KMS-11 (cell line): ENCODE measurements around the gene SLC43A3.

ENCODE experiments used
- H2AFZ ChIP-seq: fragments of 200-600 bp; sonication (generic); 2 replicates; pipeline ENCODE4 v1.6.1; 2016; ENCODE audit warnings: antibody characterized with exemption, mixed run types, low read depth
- H3K27ac ChIP-seq: fragments of 200-600 bp; sonication (generic); 2 replicates; pipeline ENCODE4 v1.6.1; 2016; ENCODE audit warnings: mild to moderate bottlenecking, mixed run types
- H3K27me3 ChIP-seq: fragments of 200-600 bp; sonication (generic); 2 replicates; pipeline ENCODE4 v1.6.1; 2017; ENCODE audit warnings: mild to moderate bottlenecking, low read depth, mixed run types, moderate library complexity; ENCODE audit not compliant: insufficient read depth
- H3K36me3 ChIP-seq: fragments of 200-600 bp; sonication (generic); 2 replicates; pipeline ENCODE4 v1.6.1; 2017; ENCODE audit warnings: mild to moderate bottlenecking, mixed run types; ENCODE audit not compliant: insufficient read depth
- H3K4me1 ChIP-seq: fragments of 200-600 bp; sonication (generic); 2 replicates; pipeline ENCODE4 v1.6.1; 2016; ENCODE audit warnings: mild to moderate bottlenecking, low read depth, mixed run types; ENCODE audit not compliant: poor library complexity, severe bottlenecking
- H3K4me2 ChIP-seq: fragments of 200-600 bp; sonication (generic); 2 replicates; pipeline ENCODE4 v1.7.0; 2016; ENCODE audit warnings: mild to moderate bottlenecking, mixed run types
- H3K4me3 ChIP-seq: fragments of 200-600 bp; sonication (generic); IDR thresholded peaks from 2 replicates; pipeline ENCODE4 v1.6.1; 2017; ENCODE audit warnings: low read depth, low read length, mixed read lengths; ENCODE audit not compliant: insufficient read depth
- H3K79me2 ChIP-seq: fragments of 200-600 bp; sonication (generic); 2 replicates; pipeline ENCODE4 v1.6.1; 2016; ENCODE audit warnings: low read depth, mixed run types; ENCODE audit not compliant: insufficient read depth
- H3K9ac ChIP-seq: fragments of 200-600 bp; sonication (generic); 2 replicates; pipeline ENCODE4 v1.6.1; 2016; ENCODE audit warnings: mild to moderate bottlenecking, mixed run types
- H4K20me1 ChIP-seq: fragments of 200-600 bp; sonication (generic); 2 replicates; pipeline ENCODE4 v1.6.1; 2016; ENCODE audit warnings: mild to moderate bottlenecking, mixed run types; ENCODE audit not compliant: insufficient read depth
- TF ChIP-seq, protein P1 (sequence below): fragments of 200-600 bp; sonication (generic); conservative IDR thresholded peaks from 2 replicates; pipeline ENCODE4 v1.6.1; 2017; ENCODE audit warnings: low read depth, mild to moderate bottlenecking, antibody characterized with exemption, low read length, moderate library complexity, mixed read lengths

SLC43A3 gene

DNA sequence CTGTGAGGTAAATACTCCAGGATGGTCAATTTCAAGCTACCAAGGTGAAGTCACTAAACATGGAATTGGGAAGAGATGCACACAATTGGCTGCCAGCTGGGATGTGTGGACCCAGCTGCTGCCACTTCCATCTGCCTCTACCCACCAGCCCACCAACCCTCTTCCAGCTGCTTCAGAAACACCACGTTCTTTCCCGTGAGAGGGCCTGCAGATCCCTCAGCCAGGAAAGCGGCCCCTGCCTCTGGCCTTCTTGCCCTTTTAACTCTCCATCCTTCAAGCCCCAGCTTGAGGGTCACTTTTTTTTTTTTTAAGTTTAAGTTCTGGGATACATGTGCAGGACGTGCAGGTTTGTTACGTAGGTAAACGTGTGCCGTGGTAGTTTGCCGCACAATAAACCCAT lies 65.9 kb downstream of the SLC43A3 start:
- H3K27ac ChIP-seq: no peak overlapping the region
- no peak overlapping the region for H3K9ac ChIP-seq
- no peaks in the 10 kb centered on the region for H4K20me1 ChIP-seq
- H3K4me1 ChIP-seq: no peaks in the 10 kb centered on the region
- no peak overlapping the region for H3K4me2 ChIP-seq
- H3K4me3 ChIP-seq: no peak overlapping the region
- H3K79me2 ChIP-seq: no peaks in the 10 kb centered on the region
- no peaks in the 10 kb centered on the region for H3K27me3 ChIP-seq
- H2AFZ ChIP-seq: no peak overlapping the region
- TF ChIP-seq, protein P1, sequence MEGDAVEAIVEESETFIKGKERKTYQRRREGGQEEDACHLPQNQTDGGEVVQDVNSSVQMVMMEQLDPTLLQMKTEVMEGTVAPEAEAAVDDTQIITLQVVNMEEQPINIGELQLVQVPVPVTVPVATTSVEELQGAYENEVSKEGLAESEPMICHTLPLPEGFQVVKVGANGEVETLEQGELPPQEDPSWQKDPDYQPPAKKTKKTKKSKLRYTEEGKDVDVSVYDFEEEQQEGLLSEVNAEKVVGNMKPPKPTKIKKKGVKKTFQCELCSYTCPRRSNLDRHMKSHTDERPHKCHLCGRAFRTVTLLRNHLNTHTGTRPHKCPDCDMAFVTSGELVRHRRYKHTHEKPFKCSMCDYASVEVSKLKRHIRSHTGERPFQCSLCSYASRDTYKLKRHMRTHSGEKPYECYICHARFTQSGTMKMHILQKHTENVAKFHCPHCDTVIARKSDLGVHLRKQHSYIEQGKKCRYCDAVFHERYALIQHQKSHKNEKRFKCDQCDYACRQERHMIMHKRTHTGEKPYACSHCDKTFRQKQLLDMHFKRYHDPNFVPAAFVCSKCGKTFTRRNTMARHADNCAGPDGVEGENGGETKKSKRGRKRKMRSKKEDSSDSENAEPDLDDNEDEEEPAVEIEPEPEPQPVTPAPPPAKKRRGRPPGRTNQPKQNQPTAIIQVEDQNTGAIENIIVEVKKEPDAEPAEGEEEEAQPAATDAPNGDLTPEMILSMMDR: no peak
- H3K36me3 ChIP-seq: no peaks in the 10 kb centered on the region

DNA sequence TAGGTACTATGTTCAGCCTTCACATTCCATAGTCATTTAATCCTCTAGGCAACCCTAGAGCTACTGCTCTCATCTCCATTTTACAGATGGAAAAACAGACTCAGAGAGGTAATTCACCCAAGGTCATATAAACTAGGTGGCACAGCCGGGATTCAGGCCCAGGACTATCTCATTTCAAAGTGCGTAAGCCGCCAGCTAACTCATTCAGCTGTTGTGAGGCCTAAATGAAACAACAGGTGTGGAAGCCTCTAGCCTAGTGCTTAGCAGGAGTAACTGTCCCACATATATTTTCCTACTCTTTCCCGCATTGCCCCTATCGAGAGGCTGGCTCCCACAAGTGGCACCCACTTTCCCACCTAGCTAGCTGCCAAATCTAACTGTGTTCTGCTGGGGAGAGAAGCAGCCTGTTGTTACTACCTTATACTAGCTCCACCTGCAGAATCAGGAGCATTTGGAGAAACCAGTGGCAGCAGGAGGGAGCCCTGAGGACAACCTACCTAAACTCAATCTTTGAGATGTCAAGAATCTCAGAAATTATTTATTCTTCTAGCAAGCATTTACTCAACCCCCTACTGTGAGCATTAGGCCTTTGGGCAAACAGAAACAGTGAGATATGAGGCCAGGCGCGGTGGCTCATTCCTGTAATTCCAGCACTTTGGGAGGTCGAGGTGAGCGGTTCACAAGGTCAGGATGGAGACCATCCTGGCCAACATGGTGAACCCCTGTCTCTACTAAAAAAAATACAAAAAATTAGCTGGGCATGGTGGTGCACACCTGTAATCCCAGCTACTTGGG lies 66.8 kb downstream of the SLC43A3 start:
- no peaks in the 10 kb centered on the region for H3K79me2 ChIP-seq
- no peak overlapping the region for H3K4me3 ChIP-seq
- H3K27me3 ChIP-seq: no peaks in the 10 kb centered on the region
- no peak overlapping the region for H3K27ac ChIP-seq
- no peaks in the 10 kb centered on the region for H4K20me1 ChIP-seq
- H2AFZ ChIP-seq: no peak overlapping the region
- H3K4me1 ChIP-seq: no peaks in the 10 kb centered on the region
- no peak overlapping the region for H3K4me2 ChIP-seq
- TF ChIP-seq, protein P1: no peak
- no peak overlapping the region for H3K9ac ChIP-seq
- H3K36me3 ChIP-seq: no peaks in the 10 kb centered on the region

GRCh38 chr11:57359396-57359795 lies 67.5 kb downstream of the SLC43A3 start:
- Histone ChIP-seq H3K27me3 (no peaks in the 10 kb centered on the region), H3K4me2 (no peak overlapping the region), H3K4me1 (no peaks in the 10 kb centered on the region), H3K9ac (no peak overlapping the region), H3K27ac (no peak overlapping the region), H2AFZ (no peak overlapping the region), H4K20me1 (no peaks in the 10 kb centered on the region), H3K4me3 (no peak overlapping the region), H3K36me3 (no peaks in the 10 kb centered on the region), H3K79me2 (no peaks in the 10 kb centered on the region)
- TF ChIP-seq, protein P1: no peak

DNA sequence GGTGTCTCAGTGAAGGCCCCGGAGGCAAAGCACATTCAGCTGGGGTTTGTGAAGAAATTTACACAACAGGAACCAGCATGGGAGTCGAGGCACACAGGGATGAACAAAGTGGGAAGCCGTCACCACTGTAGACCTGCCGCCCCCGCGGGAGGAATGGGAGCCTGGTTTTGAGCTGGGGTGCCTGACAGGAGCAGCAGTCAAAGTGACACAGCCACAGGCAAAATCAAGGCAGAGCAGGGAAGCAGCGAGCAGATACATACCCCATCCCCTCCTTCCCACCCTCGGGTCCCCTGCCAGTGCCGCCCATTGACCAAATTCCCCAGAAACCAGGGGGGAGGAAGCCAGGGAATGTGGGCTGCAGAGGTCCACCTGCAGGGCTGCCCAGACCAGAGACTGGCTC lies 67.9 kb downstream of the SLC43A3 start:
- H2AFZ ChIP-seq: no peak overlapping the region
- no peak overlapping the region for H3K27ac ChIP-seq

More for the DNA sequence above, 67.9 kb downstream of the SLC43A3 start:
- H3K9ac ChIP-seq: no peak overlapping the region
- no peaks in the 10 kb centered on the region for H4K20me1 ChIP-seq
- no peak overlapping the region for H3K4me2 ChIP-seq
- TF ChIP-seq, protein P1: no peak
- H3K27me3 ChIP-seq: no peaks in the 10 kb centered on the region
- no peaks in the 10 kb centered on the region for H3K4me1 ChIP-seq
- no peaks in the 10 kb centered on the region for H3K36me3 ChIP-seq
- no peak overlapping the region for H3K4me3 ChIP-seq
- H3K79me2 ChIP-seq: no peaks in the 10 kb centered on the region
